Measurements from ENCODE around the gene CD58.

DNA sequence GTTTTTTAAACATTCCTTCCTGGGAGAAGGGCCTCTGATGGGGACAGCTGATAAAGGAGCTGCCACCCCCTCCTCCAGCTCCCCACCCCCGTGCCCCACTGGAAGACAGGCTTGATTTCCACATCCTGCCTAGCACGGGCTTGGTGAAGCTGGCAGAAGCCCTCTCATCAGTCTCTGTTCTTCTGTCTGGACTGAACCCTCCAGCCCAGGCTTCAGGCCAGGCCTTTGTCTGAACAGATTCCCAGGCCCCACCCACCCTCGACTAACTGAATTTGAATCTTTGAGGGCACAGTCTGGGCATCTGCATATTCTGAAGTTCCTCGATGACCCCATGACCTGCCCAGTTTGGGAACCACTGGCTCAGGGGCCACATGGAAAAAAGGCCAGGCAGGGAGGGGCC, 75.3 kb downstream of the CD58 start:
- TF ChIP-seq POLR2A (IDR thresholded peaks at IDR 0.05; ENCODE audit: extremely low read depth, insufficient read length) (no peak), MYC (IDR thresholded peaks at IDR 0.05; ENCODE audit: low read depth, low read length) (no peak)
- TF ChIP-seq, protein P1, sequence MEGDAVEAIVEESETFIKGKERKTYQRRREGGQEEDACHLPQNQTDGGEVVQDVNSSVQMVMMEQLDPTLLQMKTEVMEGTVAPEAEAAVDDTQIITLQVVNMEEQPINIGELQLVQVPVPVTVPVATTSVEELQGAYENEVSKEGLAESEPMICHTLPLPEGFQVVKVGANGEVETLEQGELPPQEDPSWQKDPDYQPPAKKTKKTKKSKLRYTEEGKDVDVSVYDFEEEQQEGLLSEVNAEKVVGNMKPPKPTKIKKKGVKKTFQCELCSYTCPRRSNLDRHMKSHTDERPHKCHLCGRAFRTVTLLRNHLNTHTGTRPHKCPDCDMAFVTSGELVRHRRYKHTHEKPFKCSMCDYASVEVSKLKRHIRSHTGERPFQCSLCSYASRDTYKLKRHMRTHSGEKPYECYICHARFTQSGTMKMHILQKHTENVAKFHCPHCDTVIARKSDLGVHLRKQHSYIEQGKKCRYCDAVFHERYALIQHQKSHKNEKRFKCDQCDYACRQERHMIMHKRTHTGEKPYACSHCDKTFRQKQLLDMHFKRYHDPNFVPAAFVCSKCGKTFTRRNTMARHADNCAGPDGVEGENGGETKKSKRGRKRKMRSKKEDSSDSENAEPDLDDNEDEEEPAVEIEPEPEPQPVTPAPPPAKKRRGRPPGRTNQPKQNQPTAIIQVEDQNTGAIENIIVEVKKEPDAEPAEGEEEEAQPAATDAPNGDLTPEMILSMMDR (IDR thresholded peaks at IDR 0.05; ENCODE audit: low read depth, low read length), result no peak
